Measurements from ENCODE around the gene PPIF.

The PPIF gene

DNA sequence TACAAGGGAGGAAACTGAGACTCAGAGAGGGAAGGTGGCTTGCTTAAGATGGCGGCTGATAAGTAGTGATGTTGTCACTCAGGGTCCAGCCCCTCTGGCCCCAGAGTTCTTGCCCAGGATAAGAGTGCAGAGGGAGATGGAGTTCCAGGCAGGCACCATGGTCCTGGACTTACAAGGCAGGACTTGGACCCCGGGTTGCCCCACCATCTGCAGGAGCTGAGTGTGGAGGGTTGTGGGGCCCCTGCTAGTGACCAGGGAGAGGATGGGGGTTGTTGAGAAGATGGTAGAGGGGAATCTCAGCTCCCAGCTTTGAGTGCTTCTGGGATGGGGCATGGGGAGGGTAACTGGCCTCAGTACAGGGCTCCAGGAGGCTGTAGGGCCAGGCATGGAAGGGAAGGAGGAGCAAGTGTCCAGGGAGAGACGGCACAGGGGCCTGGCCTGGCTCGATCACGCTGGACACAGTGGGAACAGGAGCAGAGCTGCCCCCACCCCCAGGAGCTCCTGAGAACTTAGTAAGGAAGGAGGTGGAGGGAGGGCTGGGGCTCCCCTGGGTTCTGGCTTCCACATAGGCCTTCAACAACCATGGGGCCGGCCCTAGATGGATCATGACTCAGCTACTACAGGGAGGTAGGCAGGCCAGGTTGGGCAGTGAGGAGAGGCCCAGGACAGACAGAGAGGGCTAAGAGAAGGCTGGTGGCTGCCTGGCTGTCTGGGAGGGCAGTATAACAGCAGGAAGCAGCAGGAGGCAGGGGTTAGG is 28.2 kb downstream of the PPIF start:
- H3K9ac ChIP-seq = peak overlapping the region in 2 of 11 experiments; percentile 38 to 57; a peak in 5 of 22 replicates
- TF ChIP-seq Cebpa-rat (IDR thresholded peaks at IDR 0.05) = no peak
- no peak overlapping the region for H3K4me3 ChIP-seq
- no peaks in the 10 kb centered on the region for H3K36me3 ChIP-seq
- no peaks in the 10 kb centered on the region for H3K27me3 ChIP-seq
- peak overlapping the region in 1 of 11 experiments; percentile 18; a peak in 1 of 22 replicates for H3K4me2 ChIP-seq
- no peaks in the 10 kb centered on the region; a peak in 1 of 22 replicates for H4K20me1 ChIP-seq
- H3K27ac ChIP-seq = peak overlapping the region in 5 of 11 experiments; percentile 3 to 53 (median 11); a peak in 5 of 22 replicates
- H3K9me3 ChIP-seq (replicated peaks in 1 of 11) = peaks cover 4 to 13% (median 10%) of the 10 kb centered on the region in 11 experiments
- peaks cover 4 to 24% (median 10%) of the 10 kb centered on the region in 10 experiments; a peak in 19 of 20 replicates for H3K4me1 ChIP-seq

DNA sequence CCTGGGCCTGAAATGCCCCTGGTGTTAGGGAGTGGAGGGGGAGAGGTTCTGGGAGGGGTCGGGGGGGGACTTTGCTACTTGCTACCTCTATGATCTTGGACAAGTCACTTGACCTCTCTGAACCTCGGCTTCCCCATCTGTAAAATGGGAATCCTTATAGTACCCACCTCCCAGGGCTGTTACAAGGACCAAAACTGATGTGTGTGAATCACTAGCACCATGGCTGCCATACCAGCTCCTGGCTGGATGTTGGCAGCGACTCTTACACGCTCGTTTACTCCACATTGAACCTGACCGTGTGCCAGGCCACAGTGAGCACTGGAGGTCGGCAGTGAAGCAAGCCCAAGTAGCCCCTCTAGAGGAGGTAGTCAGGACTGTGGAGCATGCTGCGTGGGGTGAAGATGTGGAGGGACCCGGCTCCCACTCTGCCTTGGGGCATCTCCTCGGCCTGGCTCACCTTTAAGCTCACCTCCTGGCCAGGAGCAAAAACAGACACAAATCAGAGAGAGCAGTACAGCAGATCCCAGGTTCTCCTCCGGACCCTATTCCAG is 28.9 kb downstream of the PPIF start:
- Histone ChIP-seq H3K9me3 (replicated peaks in 1 of 11) (peaks cover 0 to 7% (median 4%) of the 10 kb centered on the region in 11 experiments; a peak in 10 of 22 replicates), H3K27me3 (no peaks in the 10 kb centered on the region), H3K27ac (peak overlapping the region in 4 of 11 experiments; percentile 3 to 53 (median 22); a peak in 3 of 22 replicates), H3K36me3 (no peaks in the 10 kb centered on the region), H4K20me1 (no peaks in the 10 kb centered on the region; a peak in 1 of 22 replicates), H3K4me1 (peaks cover 4 to 29% (median 10%) of the 10 kb centered on the region in 10 experiments; a peak in 19 of 20 replicates), H3K9ac (peak overlapping the region in 2 of 11 experiments; percentile 18 to 30; a peak in 1 of 22 replicates), H3K4me2 (peak overlapping the region in 6 of 11 experiments; percentile 1 to 53 (median 39); a peak in 7 of 22 replicates), H3K4me3 (no peak overlapping the region)
- TF ChIP-seq Cebpa-rat (IDR thresholded peaks at IDR 0.05) = no peak

DNA sequence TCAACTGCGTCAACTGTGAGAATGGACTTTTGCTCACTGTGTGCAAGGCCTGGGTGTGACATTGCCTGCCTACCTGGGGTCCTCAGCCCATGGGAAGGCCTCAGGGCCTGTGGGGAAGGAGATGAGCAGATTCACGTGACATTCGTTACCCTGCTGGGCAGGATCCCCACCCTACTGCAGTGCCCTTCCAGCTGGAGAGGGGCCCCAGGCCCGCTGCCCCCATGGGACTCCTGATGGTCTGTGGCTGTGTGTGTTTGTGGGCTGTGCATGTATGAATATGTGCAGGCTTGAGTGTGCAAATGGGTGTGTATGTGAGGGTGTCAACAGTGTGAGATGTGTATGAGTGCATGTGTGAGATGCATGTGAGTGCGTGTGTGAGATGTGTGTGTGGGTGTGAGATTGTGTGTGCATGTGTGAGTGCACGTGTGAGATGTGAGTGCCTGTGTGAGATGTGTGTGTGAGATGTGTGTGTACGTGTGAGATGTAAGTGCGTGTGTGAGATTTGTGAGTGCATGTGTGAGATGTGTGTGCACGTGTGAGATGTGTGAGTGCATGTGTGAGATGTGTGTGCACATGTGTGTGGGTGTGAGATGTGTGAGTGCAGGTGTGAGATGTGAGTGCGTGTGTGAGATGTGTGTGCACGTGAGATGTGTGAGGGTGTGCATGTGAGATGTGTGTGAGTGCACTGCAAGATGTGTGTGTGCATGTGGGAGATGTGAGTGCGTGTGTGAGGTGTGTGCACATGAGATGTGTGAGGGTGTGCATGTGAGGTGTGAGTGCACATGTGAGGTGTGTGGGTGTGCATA is 29.7 kb downstream of the PPIF start:
- Histone ChIP-seq H3K27ac (no peak overlapping the region; a peak in 1 of 22 replicates), H3K9ac (0 out of 22 replicates have a peak overlapping the region, but pooled peaks of 2 of the 11 experiments have one; percentile 18 to 30), H3K4me1 (peaks cover 4 to 29% (median 10%) of the 10 kb centered on the region in 10 experiments; a peak in 19 of 20 replicates), H3K36me3 (no peaks in the 10 kb centered on the region), H3K9me3 (replicated peaks in 1 of 11) (no peaks in the 10 kb centered on the region), H3K27me3 (no peaks in the 10 kb centered on the region), H3K4me3 (no peak overlapping the region), H3K4me2 (peak overlapping the region in 6 of 11 experiments; percentile 1 to 53 (median 39); a peak in 9 of 22 replicates), H4K20me1 (peaks cover 0 to 5% (median 0%) of the 10 kb centered on the region in 11 experiments; a peak in 3 of 22 replicates)
- no peak for TF ChIP-seq Cebpa-rat (IDR thresholded peaks at IDR 0.05)

DNA sequence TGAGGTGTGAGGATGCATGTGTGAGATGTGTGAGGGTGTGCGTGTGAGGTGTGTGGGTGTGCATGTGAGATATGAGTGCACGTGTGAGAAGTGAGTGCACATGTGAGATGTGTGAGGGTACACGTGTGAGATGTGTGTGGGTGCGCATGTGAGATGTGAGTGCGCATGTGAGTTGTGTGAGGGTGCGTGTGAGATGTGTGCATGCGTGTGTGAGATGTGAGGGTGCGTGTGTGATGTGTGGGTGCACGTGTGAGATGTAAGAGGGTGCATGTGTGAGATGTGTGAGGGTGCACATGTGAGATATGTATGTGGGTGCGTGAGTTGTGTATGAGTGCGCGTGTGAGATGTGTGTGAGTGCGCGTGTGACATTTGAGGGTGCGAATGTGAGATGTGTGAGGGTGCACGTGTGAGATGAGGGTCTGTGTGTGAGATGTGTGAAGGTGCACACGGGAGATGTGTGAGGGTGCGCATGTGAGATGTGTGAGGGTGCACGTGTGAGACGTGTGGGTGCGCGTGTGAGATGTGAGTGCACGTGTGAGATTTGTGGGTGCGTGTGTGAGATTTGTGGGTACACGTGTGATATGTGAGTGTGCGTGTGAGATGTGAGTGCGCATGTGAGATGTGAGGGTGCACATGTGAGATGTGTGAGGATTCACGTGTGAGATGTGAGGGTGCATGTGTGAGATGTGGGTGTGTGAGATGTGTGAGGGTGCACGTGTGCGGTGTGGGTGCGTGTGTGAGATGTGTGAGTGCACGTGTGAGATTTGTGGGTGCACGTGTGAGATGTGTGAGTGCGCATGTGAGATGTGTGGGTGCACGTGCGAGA is 30.5 kb downstream of the PPIF start:
- Histone ChIP-seq H4K20me1 (peaks cover 0 to 13% (median 0%) of the 10 kb centered on the region in 11 experiments; a peak in 4 of 22 replicates), H3K4me1 (peaks cover 4 to 33% (median 11%) of the 10 kb centered on the region in 10 experiments; a peak in 19 of 20 replicates), H3K36me3 (no peaks in the 10 kb centered on the region), H3K4me3 (no peak overlapping the region), H3K27me3 (no peaks in the 10 kb centered on the region), H3K9ac (no peak overlapping the region), H3K4me2 (no peak overlapping the region), H3K27ac (no peak overlapping the region), H3K9me3 (replicated peaks in 1 of 11) (no peaks in the 10 kb centered on the region)
- no peak for TF ChIP-seq Cebpa-rat (IDR thresholded peaks at IDR 0.05)

DNA sequence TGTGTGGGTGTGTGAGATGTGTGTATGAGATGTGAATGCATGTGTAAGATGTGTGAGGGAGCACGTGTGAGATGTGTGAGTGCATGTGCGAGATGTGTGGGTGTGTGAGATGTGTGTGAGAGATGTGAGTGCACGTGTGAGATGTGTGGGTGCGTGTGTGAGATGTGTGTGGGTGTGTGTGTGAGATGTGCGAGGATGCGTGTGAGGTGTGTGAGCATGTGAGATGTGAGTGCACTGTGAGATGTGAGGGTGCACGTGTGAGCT is 31.0 kb downstream of the PPIF start:
- Histone ChIP-seq H3K9me3 (replicated peaks in 1 of 11) (no peaks in the 10 kb centered on the region), H3K36me3 (no peaks in the 10 kb centered on the region), H3K9ac (no peak overlapping the region), H3K4me1 (peaks cover 4 to 33% (median 11%) of the 10 kb centered on the region in 10 experiments; a peak in 19 of 20 replicates), H3K4me3 (no peak overlapping the region), H3K27ac (no peak overlapping the region), H4K20me1 (peaks cover 0 to 14% (median 0%) of the 10 kb centered on the region in 11 experiments; a peak in 4 of 22 replicates), H3K27me3 (no peaks in the 10 kb centered on the region), H3K4me2 (no peak overlapping the region)
- no peak for TF ChIP-seq Cebpa-rat (IDR thresholded peaks at IDR 0.05)

DNA sequence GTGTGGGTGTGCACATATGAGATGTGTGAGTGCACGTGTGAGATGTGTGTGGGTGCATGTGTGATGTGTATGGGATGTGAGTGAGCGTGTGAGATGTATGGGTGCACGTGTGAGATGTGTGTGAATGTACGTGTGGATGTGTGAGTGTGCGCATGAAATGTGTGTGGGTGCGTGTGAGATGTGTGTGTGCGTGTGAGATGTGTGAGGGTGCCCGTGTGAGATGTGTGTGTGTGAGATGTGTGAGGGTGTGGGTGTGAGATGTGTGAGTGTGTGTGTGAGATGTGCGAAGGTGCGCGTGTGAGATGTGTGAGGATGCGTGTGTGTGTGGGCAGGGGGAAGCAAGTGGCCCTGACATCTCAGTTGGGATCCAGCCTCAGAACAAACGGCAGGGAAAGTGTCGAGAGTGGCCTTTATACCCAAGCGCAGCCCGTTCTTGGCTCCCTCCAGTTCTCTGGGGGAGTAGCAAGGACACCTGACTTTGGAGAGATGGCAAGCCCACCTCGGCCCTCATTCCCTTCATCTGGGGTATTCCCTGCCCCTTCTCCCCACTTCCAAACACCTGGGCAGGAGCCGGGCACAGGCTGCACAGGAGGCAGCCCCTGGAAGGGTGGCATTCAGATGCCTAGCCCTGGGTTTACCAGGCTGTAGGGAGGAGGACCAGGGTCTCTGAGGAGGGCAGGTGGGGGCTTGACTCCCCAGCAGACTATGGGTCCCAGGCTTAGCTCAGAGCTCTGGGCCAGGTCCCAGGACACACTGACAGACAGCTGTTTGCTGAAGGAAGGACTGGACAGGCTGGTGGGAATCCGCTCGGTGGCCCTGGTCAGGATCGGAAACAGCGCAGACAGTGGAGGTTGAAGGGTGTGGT is 31.6 kb downstream of the PPIF start:
- TF ChIP-seq Cebpa-rat (IDR thresholded peaks at IDR 0.05) = no peak
- H3K4me2 ChIP-seq = no peak overlapping the region

DNA sequence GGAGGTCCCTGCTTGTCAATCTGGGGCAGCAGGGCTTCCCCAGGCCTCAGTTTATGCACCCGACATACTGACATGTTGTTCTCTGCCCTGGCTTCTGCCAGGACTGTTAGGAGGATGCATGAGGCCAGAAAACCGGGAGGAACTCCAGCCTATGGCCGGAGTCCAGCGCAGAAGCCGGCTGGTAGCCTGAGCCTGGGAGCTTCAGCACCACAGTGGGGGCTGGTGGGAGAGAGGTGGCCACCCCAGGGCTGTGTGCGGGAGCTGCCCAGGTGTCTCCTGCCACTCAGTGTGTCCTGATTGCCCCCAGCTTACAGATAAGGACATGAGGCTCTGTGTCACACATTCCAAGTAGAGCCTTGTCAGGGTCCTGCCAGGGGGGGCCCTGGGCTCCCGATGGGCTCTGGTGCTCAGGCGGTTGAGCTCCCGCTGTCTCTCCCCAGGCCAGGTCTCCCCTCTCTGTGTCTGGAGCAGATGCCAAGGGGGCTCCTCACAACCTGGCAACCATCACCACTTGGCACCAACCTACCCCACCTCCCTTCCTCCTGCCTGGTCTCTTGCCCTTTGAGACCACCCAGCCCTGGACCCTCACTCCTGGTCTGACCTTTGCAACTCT is 32.3 kb downstream of the PPIF start:
- no peak overlapping the region for H3K4me3 ChIP-seq
- H3K4me2 ChIP-seq = no peak overlapping the region
- no peaks in the 10 kb centered on the region for H3K27me3 ChIP-seq
- H3K9ac ChIP-seq = no peak overlapping the region
- peaks cover 4 to 38% (median 11%) of the 10 kb centered on the region in 10 experiments; a peak in 19 of 20 replicates for H3K4me1 ChIP-seq
- no peak overlapping the region for H3K27ac ChIP-seq
- H4K20me1 ChIP-seq = peaks cover 0 to 15% (median 0%) of the 10 kb centered on the region in 11 experiments; a peak in 4 of 22 replicates
- no peaks in the 10 kb centered on the region for H3K9me3 ChIP-seq (replicated peaks in 1 of 11)
- TF ChIP-seq Cebpa-rat (IDR thresholded peaks at IDR 0.05) = no peak
- peaks cover 0 to 8% (median 0%) of the 10 kb centered on the region in 11 experiments; a peak in 5 of 22 replicates for H3K36me3 ChIP-seq

More for the DNA sequence above, 31.6 kb downstream of the PPIF start:
- H3K27ac ChIP-seq = no peak overlapping the region
- H3K27me3 ChIP-seq = no peaks in the 10 kb centered on the region
- peaks cover 0 to 2% (median 0%) of the 10 kb centered on the region in 11 experiments; a peak in 1 of 22 replicates for H3K36me3 ChIP-seq
- peaks cover 0 to 14% (median 0%) of the 10 kb centered on the region in 11 experiments; a peak in 4 of 22 replicates for H4K20me1 ChIP-seq
- H3K4me3 ChIP-seq = no peak overlapping the region
- peaks cover 4 to 34% (median 11%) of the 10 kb centered on the region in 10 experiments; a peak in 19 of 20 replicates for H3K4me1 ChIP-seq
- no peak overlapping the region for H3K9ac ChIP-seq
- no peaks in the 10 kb centered on the region for H3K9me3 ChIP-seq (replicated peaks in 1 of 11)

Measured in BLaER1 treated with 17β-estradiol and CSF1 and Interleukin-3, amounts not matched to agents 10 nM and 100 nM (cell line).